ENCODE results near the gene SH3BP2.

The SH3BP2 gene

GRCh38 chr4:2829933-2830451, 37.1 kb downstream of the SH3BP2 start:
- Histone ChIP-seq H3K4me2 (ENCODE audit: low read depth, low read length, poor library complexity, severe bottlenecking) (no peak overlapping the region), H3K9ac (ENCODE audit: low read depth, low read length, poor library complexity, severe bottlenecking) (no peak overlapping the region), H3F3A (ENCODE audit: low read depth) (no peaks in the 10 kb centered on the region), H2AFZ (ENCODE audit: low read length) (no peak overlapping the region), H3K9me2 (replicated peaks; ENCODE audit: low read depth, low read length) (no peaks in the 10 kb centered on the region), H3K4me1 (ENCODE audit: insufficient read depth, low read length, poor library complexity, severe bottlenecking) (peaks cover 12% of the 10 kb centered on the region), H3K36me3 (ENCODE audit: insufficient read depth, low read length) (peaks cover 80% of the 10 kb centered on the region; the same call in 1 of the 2 replicates), H3K79me2 (ENCODE audit: insufficient read depth, low read length) (no peaks in the 10 kb centered on the region), H4K20me1 (ENCODE audit: insufficient read depth, low read length, poor library complexity, severe bottlenecking) (peaks cover 10% of the 10 kb centered on the region), H3K27me3 (ENCODE audit: insufficient read depth, low read length, poor library complexity, severe bottlenecking) (no peaks in the 10 kb centered on the region), H3K4me3 (ENCODE audit: low read length, poor library complexity, severe bottlenecking) (no peak overlapping the region), H3K9me3 (ENCODE audit: insufficient read depth, low read depth, low read length) (no peaks in the 10 kb centered on the region)
- TF ChIP-seq EZH2phosphoT487 (IDR thresholded peaks at IDR 0.05; ENCODE audit: borderline replicate concordance), result no peak
- no peak for TF ChIP-seq CTCF (conservative IDR thresholded peaks at IDR 0.05; ENCODE audit: low read length)

- peaks cover 9% of the 10 kb centered on the region for H4K20me1 ChIP-seq (ENCODE audit: insufficient read depth, low read length, poor library complexity, severe bottlenecking)
- peaks cover 71% of the 10 kb centered on the region; the same call in 1 of the 2 replicates for H3K36me3 ChIP-seq (ENCODE audit: insufficient read depth, low read length)
- TF ChIP-seq EZH2phosphoT487 (IDR thresholded peaks at IDR 0.05; ENCODE audit: borderline replicate concordance), result no peak
- no peak for TF ChIP-seq CTCF (conservative IDR thresholded peaks at IDR 0.05; ENCODE audit: low read length)
- H2AFZ ChIP-seq (ENCODE audit: low read length), result no peak overlapping the region
- no peak overlapping the region for H3K4me2 ChIP-seq (ENCODE audit: low read depth, low read length, poor library complexity, severe bottlenecking)
- peaks cover 20% of the 10 kb centered on the region for H3K4me1 ChIP-seq (ENCODE audit: insufficient read depth, low read length, poor library complexity, severe bottlenecking)
- no peak overlapping the region for H3K9ac ChIP-seq (ENCODE audit: low read depth, low read length, poor library complexity, severe bottlenecking)
- peaks cover 1% of the 10 kb centered on the region; the same call in 1 of the 2 replicates for H3K79me2 ChIP-seq (ENCODE audit: insufficient read depth, low read length)
- H3K9me2 ChIP-seq (replicated peaks; ENCODE audit: low read depth, low read length), result no peaks in the 10 kb centered on the region
- H3F3A ChIP-seq (ENCODE audit: low read depth), result no peaks in the 10 kb centered on the region
- no peaks in the 10 kb centered on the region for H3K27me3 ChIP-seq (ENCODE audit: insufficient read depth, low read length, poor library complexity, severe bottlenecking)
- H3K9me3 ChIP-seq (ENCODE audit: insufficient read depth, low read depth, low read length), result no peaks in the 10 kb centered on the region
- H3K4me3 ChIP-seq (ENCODE audit: low read length, poor library complexity, severe bottlenecking), result no peak overlapping the region
Measured at GRCh38 chr4:2830632-2831610, 38.0 kb downstream of the SH3BP2 start.

- Histone ChIP-seq H3K9me3 (ENCODE audit: insufficient read depth, low read depth, low read length) (no peaks in the 10 kb centered on the region), H3K9me2 (replicated peaks; ENCODE audit: low read depth, low read length) (no peaks in the 10 kb centered on the region), H3K27me3 (ENCODE audit: insufficient read depth, low read length, poor library complexity, severe bottlenecking) (no peaks in the 10 kb centered on the region), H3K9ac (ENCODE audit: low read depth, low read length, poor library complexity, severe bottlenecking) (no peak overlapping the region), H4K20me1 (ENCODE audit: insufficient read depth, low read length, poor library complexity, severe bottlenecking) (peaks cover 8% of the 10 kb centered on the region), H3K79me2 (ENCODE audit: insufficient read depth, low read length) (peaks cover 10% of the 10 kb centered on the region; the same call in 1 of the 2 replicates), H2AFZ (ENCODE audit: low read length) (no peak overlapping the region), H3F3A (ENCODE audit: low read depth) (no peaks in the 10 kb centered on the region), H3K4me3 (ENCODE audit: low read length, poor library complexity, severe bottlenecking) (no peak overlapping the region), H3K4me1 (ENCODE audit: insufficient read depth, low read length, poor library complexity, severe bottlenecking) (peaks cover 28% of the 10 kb centered on the region), H3K36me3 (ENCODE audit: insufficient read depth, low read length) (peaks cover 64% of the 10 kb centered on the region; the same call in 1 of the 2 replicates), H3K4me2 (ENCODE audit: low read depth, low read length, poor library complexity, severe bottlenecking) (no peak overlapping the region)
- TF ChIP-seq EZH2phosphoT487 (IDR thresholded peaks at IDR 0.05; ENCODE audit: borderline replicate concordance), result no peak
- no peak for TF ChIP-seq CTCF (conservative IDR thresholded peaks at IDR 0.05; ENCODE audit: low read length)
Measured at GRCh38 chr4:2831611-2832308, 38.9 kb downstream of the SH3BP2 start.
